H1 (cell line): ENCODE results near the gene C16orf54. TPM values are rescaled to one million over a fixed set of nuclear protein-coding genes. Genes with fewer than 3 reads are reported as not detected.

ENCODE experiments used
- CTCF ChIA-PET: fragments of 300-600 bp; sonication (Branson Sonifier 250); formaldehyde crosslinking; loops from one replicate; lab custom pipeline; 2021; ENCODE audit not compliant: partially characterized antibody; lab: Charles Lee
- POLR2A ChIA-PET: fragments of 300-600 bp; sonication (Branson Sonifier 250); formaldehyde crosslinking; loops from one replicate; lab custom pipeline; 2021; ENCODE audit warnings: inconsistent platforms; ENCODE audit not compliant: partially characterized antibody; lab: Charles Lee
- DNase-seq, 2 experiments: peaks; one replicate each; pipeline versions ENCODE4 v3.0.0 to v3.0.0-alpha.2; 2010 to 2022; ENCODE audit warnings: low spot score in 2 of 2, low read depth in 1 of 2, mixed read lengths in 1 of 2
- FAIRE-seq: peaks from 2 replicates; lab custom pipeline; 2011; peaks lifted over from hg19 to GRCh38; lab: Jason Lieb, UNC
- H2AFZ ChIP-seq: 2 replicates; pipeline ENCODE4 v1.8.1; 2012; ENCODE audit warnings: low read length, inconsistent platforms
- H2AK5ac ChIP-seq: 2 replicates; pipeline ENCODE4 v1.6.1; 2013; ENCODE audit warnings: low read depth, low read length
- H2BK120ac ChIP-seq: replicated peaks from 2 replicates; pipeline ENCODE3; 2013; ENCODE audit warnings: low read depth, low read length, inconsistent platforms
- H2BK12ac ChIP-seq: 2 replicates; pipeline ENCODE4 v1.6.1; 2013; ENCODE audit warnings: low read depth, low read length
- H2BK15ac ChIP-seq: 2 replicates; pipeline ENCODE4 v1.6.1; 2013; ENCODE audit warnings: low read length
- H2BK20ac ChIP-seq: 2 replicates; pipeline ENCODE4 v1.6.1; 2013; ENCODE audit warnings: low read length
- H2BK5ac ChIP-seq: 2 replicates; pipeline ENCODE4 v1.6.1; 2013; ENCODE audit warnings: low read depth, low read length
- H3K14ac ChIP-seq: 2 replicates; pipeline ENCODE4 v1.6.1; 2013; ENCODE audit warnings: inconsistent platforms; ENCODE audit not compliant: insufficient read length
- H3K18ac ChIP-seq: 2 replicates; pipeline ENCODE4 v1.6.1; 2013; ENCODE audit warnings: low read length; ENCODE audit errors: extremely low read depth
- H3K23ac ChIP-seq: 2 replicates; pipeline ENCODE4 v1.6.1; 2013; ENCODE audit warnings: inconsistent platforms; ENCODE audit not compliant: insufficient read length
- H3K23me2 ChIP-seq: 2 replicates; pipeline ENCODE4 v1.6.1; 2013; ENCODE audit warnings: low read depth, low read length
- H3K27ac ChIP-seq: 2 replicates; pipeline ENCODE4 v1.6.1; 2011; ENCODE audit warnings: low read depth, low read length, inconsistent platforms
- H3K27me3 ChIP-seq, 4 experiments: replicated peaks in 1 of 4; 1 replicate in 1 of 4; 2 replicates in 3 of 4; pipeline versions ENCODE4 v1.6.1 to v1.8.1; 2011 to 2013; ENCODE audit warnings: low read length in 3 of 4, mild to moderate bottlenecking in 3 of 4, inconsistent platforms in 2 of 4, mixed read lengths in 2 of 4, moderate library complexity in 1 of 4; ENCODE audit not compliant: control insufficient read depth in 3 of 4, insufficient read depth in 3 of 4; ENCODE audit errors: extremely low read depth in 1 of 4
- H3K36me3 ChIP-seq, 4 experiments: 2 replicates each; pipeline versions ENCODE4 v1.6.1 to v1.8.1; 2011 to 2013; ENCODE audit warnings: mild to moderate bottlenecking in 4 of 4, low read length in 3 of 4, moderate library complexity in 2 of 4, control low read depth in 1 of 4, inconsistent platforms in 1 of 4; ENCODE audit not compliant: insufficient read depth in 4 of 4, control insufficient read depth in 2 of 4
- H3K4ac ChIP-seq: replicated peaks from 2 replicates; pipeline ENCODE3; 2013; ENCODE audit warnings: low read length, low read depth, mixed read lengths, inconsistent platforms; ENCODE audit not compliant: insufficient read length
- H3K4me1 ChIP-seq, 4 experiments: replicated peaks in 1 of 4; 1 replicate in 1 of 4; 2 replicates in 3 of 4; pipeline versions ENCODE4 v1.6.1 to v1.8.1; 2011 to 2013; ENCODE audit warnings: low read length in 3 of 4, inconsistent platforms in 2 of 4, mixed read lengths in 1 of 4; ENCODE audit not compliant: insufficient read depth in 4 of 4, control insufficient read depth in 3 of 4
- H3K4me2 ChIP-seq, 2 experiments: 2 replicates each; pipeline versions ENCODE4 v1.6.1 to v1.8.1; 2011 to 2013; ENCODE audit warnings: low read depth in 2 of 2, low read length in 2 of 2, control low read depth in 1 of 2, inconsistent platforms in 1 of 2, mild to moderate bottlenecking in 1 of 2; ENCODE audit not compliant: insufficient read depth in 1 of 2
- H3K4me3 ChIP-seq, 4 experiments: fragments of 200-600, 300-600 bp in 1 of 4; sonication (generic), shearing (Covaris generic), sonication (Bioruptor Twin) in 1 of 4; 2 replicates each; pipeline versions ENCODE4 v1.5.1 to v1.8.1; 2011 to 2016; ENCODE audit warnings: low read length in 4 of 4, low read depth in 3 of 4, control low read depth in 2 of 4, inconsistent platforms in 2 of 4, mild to moderate bottlenecking in 2 of 4, mixed read lengths in 1 of 4, moderate library complexity in 1 of 4; ENCODE audit not compliant: insufficient read depth in 2 of 4; ENCODE audit errors: extremely low read depth in 1 of 4
- H3K56ac ChIP-seq: replicated peaks from 2 replicates; pipeline ENCODE3; 2013; ENCODE audit warnings: low read depth, mild to moderate bottlenecking, mixed read lengths, low read length, inconsistent platforms; ENCODE audit not compliant: insufficient read length
- H3K79me1 ChIP-seq: 2 replicates; pipeline ENCODE4 v1.6.1; 2013; ENCODE audit warnings: low read depth, low read length, control low read depth
- H3K79me2 ChIP-seq, 2 experiments: 2 replicates each; pipeline versions ENCODE4 v1.6.1 to v1.8.1; 2012 to 2013; ENCODE audit warnings: low read length in 2 of 2, mild to moderate bottlenecking in 2 of 2, inconsistent platforms in 1 of 2; ENCODE audit not compliant: insufficient read depth in 2 of 2, control insufficient read depth in 1 of 2
- H3K9ac ChIP-seq, 4 experiments: replicated peaks in 1 of 4; 1 replicate in 1 of 4; 2 replicates in 3 of 4; pipeline versions ENCODE4 v1.6.1 to v1.8.1; 2011 to 2013; ENCODE audit warnings: low read depth in 3 of 4, low read length in 3 of 4, control low read depth in 2 of 4, mild to moderate bottlenecking in 2 of 4, moderate library complexity in 2 of 4, inconsistent platforms in 1 of 4; ENCODE audit errors: extremely low read depth in 1 of 4
- H3K9me3 ChIP-seq, 2 experiments: 2 replicates each; pipeline versions ENCODE4 v1.6.1 to v1.8.1; 2012 to 2013; ENCODE audit warnings: mild to moderate bottlenecking in 2 of 2, moderate library complexity in 2 of 2, control low read depth in 1 of 2, inconsistent platforms in 1 of 2, low read depth in 1 of 2, low read length in 1 of 2, mixed read lengths in 1 of 2; ENCODE audit not compliant: insufficient read depth in 2 of 2
- H4K20me1 ChIP-seq, 2 experiments: replicated peaks in 1 of 2; 2 replicates each; pipeline versions ENCODE3 to v1.8.1; 2011 to 2013; ENCODE audit warnings: inconsistent platforms in 2 of 2, low read length in 2 of 2, mild to moderate bottlenecking in 1 of 2; ENCODE audit not compliant: insufficient read depth in 2 of 2, control insufficient read depth in 1 of 2
- H4K5ac ChIP-seq: 2 replicates; pipeline ENCODE4 v1.6.1; 2013; ENCODE audit warnings: low read length, low read depth, mixed read lengths, inconsistent platforms; ENCODE audit not compliant: insufficient read length
- H4K8ac ChIP-seq: 2 replicates; pipeline ENCODE4 v1.8.0; 2013; ENCODE audit warnings: mild to moderate bottlenecking, moderate library complexity, low read length, inconsistent platforms; ENCODE audit not compliant: insufficient read depth; ENCODE audit errors: extremely low read depth
- H4K91ac ChIP-seq: replicated peaks from 2 replicates; pipeline ENCODE3; 2013; ENCODE audit warnings: low read length, mixed read lengths, inconsistent platforms; ENCODE audit not compliant: insufficient read length
- ASH2L ChIP-seq: fragments of 200-600, 300-600 bp; sonication (generic); IDR thresholded peaks from one replicate; pipeline ENCODE4 v1.7.1; 2017; ENCODE audit warnings: low read length
- BACH1 ChIP-seq: IDR thresholded peaks from 2 replicates; pipeline ENCODE4 v1.6.1; 2012; ENCODE audit warnings: low read length, improper control_type of control experiment
- SIN3A ChIP-seq, 2 experiments: IDR thresholded peaks in 1 of 2; conservative IDR thresholded peaks in 1 of 2; 2 replicates each; pipeline ENCODE4 v1.6.1; 2011 to 2012; ENCODE audit warnings: low read length in 2 of 2, improper control_type of control experiment in 1 of 2, low read depth in 1 of 2, mild to moderate bottlenecking in 1 of 2
- WGBS, 2 experiments: shearing (Covaris generic) in 1 of 2; methylation state at CpG; one replicate each; pipeline versions ENCODE4 v1.1.6 to v1.1.7; 2013 to 2015; ENCODE audit warnings: low lambda C conversion rate in 2 of 2, mixed read lengths in 2 of 2, inconsistent platforms in 1 of 2, low coverage in 1 of 2, missing lambda C conversion rate in 1 of 2; ENCODE audit not compliant: insufficient replicate concordance in 2 of 2, insufficient coverage in 1 of 2, insufficient read length in 1 of 2; ENCODE audit errors: extremely low coverage in 1 of 2, missing lambda C conversion rate in 1 of 2; 5-methylcytosine and 5-hydroxymethylcytosine counted together
- polyA plus RNA-seq, 7 experiments: library from polyadenylated mRNA; depleted of rRNA in 3 of 7; stranded (reverse) in 5 of 7; unstranded in 2 of 7; fragments of >200 nt in 5 of 7; fragments of 200-250 nt in 2 of 7; gene quantifications; 1 replicate in 5 of 7; 2 replicates in 1 of 7; 4 replicates in 1 of 7; pipeline versions ENCODE4 v1.2.1 to v1.2.3, GENCODE V29; 2011 to 2013; ENCODE audit warnings: missing spikeins in 2 of 7, mixed read lengths in 2 of 7
- total RNA-seq: library from RNA; stranded (reverse); fragmentation: NEBNext Ultra II Directional; extraction: Animal tissue kit (Norgen Biotek cat#: 25700); gene quantifications from 2 replicates; pipeline ENCODE4 v1.2.1, GENCODE V29; 2021

C16orf54 gene
- total and polyA plus RNA-seq, 2 of the 8 experiments (the other 6 are each of a cell fraction or from before 2014, with no cell fraction given) = not detected

GRCh38 chr16:29753516-29753915 is 7.7 kb upstream of the C16orf54 start:
- no peak overlapping the region for H2BK5ac ChIP-seq
- no peak overlapping the region for H3K4me2 ChIP-seq
- ChIA-PET POLR2A (interaction anchor here (1.0 to 3.6 kb wide), 5 partner anchors 11 to 17 kb away, joined by 3 to 17 read pairs (median 5); no protein-coding TSS in a partner anchor), CTCF (interaction anchor here (0.6 to 7.0 kb wide), 4 partner anchors 24 to 67 kb away, joined by 3 to 29 read pairs (median 4); no protein-coding TSS in a partner anchor)
- H4K8ac ChIP-seq = no peak overlapping the region
- no peaks in the 10 kb centered on the region for H3K23me2 ChIP-seq
- H3K9me3 ChIP-seq = peaks cover 1 to 2% of the 10 kb centered on the region in 2 experiments; a peak in 2 of 4 replicates
- H2BK12ac ChIP-seq = no peak overlapping the region
- H2BK20ac ChIP-seq = no peak overlapping the region
- TF ChIP-seq SIN3A (conservative IDR thresholded peaks at IDR 0.05 in 1 of 2, IDR thresholded peaks at IDR 0.05 in 1 of 2; ENCODE audit: low read depth in 1 of 2, low read length in 2 of 2) = no peak
- no peak for TF ChIP-seq BACH1
- no peak for TF ChIP-seq ASH2L
- no peak overlapping the region for H2AFZ ChIP-seq
- no peak overlapping the region for H3K56ac ChIP-seq
- H2AK5ac ChIP-seq = no peak overlapping the region
- H4K5ac ChIP-seq = no peak overlapping the region
- no peaks in the 10 kb centered on the region for H4K20me1 ChIP-seq
- H2BK15ac ChIP-seq = no peak overlapping the region
- no peak overlapping the region for H3K4ac ChIP-seq
- no peak overlapping the region for H3K23ac ChIP-seq
- DNase-seq (no peak), FAIRE-seq (no peak)
- H3K79me2 ChIP-seq = no peaks in the 10 kb centered on the region
- H3K27me3 ChIP-seq = no peaks in the 10 kb centered on the region
- peaks cover 0 to 2% (median 0%) of the 10 kb centered on the region in 4 experiments; a peak in 1 of 8 replicates for H3K36me3 ChIP-seq
- 81% methylated on average over 1 of the region's 1 CpG; no CpG with 5 or more reads in 1 of the 2 experiments for WGBS, 2 experiments
- H3K9ac ChIP-seq = no peak overlapping the region
- no peak overlapping the region for H3K4me3 ChIP-seq
- no peak overlapping the region for H4K91ac ChIP-seq
- no peak overlapping the region for H2BK120ac ChIP-seq
- H3K79me1 ChIP-seq = no peaks in the 10 kb centered on the region
- H3K27ac ChIP-seq = no peak overlapping the region
- no peak overlapping the region for H3K18ac ChIP-seq
- H3K14ac ChIP-seq = no peak overlapping the region
- no peaks in the 10 kb centered on the region for H3K4me1 ChIP-seq
